ENCODE measurements around the gene SVOPL.
"Not testable (repeated sequence)": the region's sequence is repeated elsewhere in the genome, so short reads cannot be mapped to it uniquely, and the experiment has no call there.

Gene SVOPL

DNA sequence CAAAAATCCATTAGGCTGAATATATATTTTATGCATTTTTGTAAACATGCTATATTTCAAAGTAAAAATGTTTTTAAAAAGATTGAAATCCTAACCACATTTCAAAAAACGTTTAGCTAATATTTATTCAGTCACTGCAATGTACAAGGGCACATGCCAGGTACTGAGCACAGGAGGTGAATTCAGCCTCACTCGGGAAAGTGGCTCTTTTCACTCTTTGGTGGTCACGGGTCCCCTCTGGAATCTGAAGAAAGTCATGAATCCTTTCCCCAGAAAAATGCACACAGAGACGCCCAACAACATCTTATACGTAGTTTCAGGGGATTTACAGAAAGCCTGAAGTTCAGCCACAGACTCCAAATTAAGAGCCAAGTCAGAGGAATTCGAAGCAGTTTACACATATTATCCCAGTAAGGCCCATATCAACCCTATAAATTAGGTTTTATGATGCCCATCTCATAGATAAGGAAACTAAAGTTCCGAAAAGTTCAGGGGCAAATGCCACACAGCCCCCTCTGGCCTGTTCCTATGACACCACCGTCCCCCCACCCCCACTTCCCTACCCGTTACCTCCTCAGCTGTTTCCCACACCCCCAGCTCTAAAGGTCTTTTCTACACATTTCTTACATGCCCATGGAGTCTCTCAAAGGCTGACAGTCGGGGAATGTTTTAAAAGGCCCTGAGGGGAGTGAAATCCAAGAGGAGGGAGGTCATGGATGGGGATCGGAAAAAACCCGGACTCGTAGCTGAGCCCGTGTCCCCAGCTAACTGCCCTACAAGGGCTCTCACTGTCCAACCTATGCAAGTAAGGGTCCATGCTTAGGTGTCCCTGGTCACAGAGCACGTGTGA lies 9.6 kb upstream of the SVOPL start:
- no peak for DNase-seq (ENCODE audit: low read depth)
- no peak overlapping the region for H3K4me3 ChIP-seq (replicated peaks; ENCODE audit: low read depth, low read length)
- TF ChIP-seq, protein P1, sequence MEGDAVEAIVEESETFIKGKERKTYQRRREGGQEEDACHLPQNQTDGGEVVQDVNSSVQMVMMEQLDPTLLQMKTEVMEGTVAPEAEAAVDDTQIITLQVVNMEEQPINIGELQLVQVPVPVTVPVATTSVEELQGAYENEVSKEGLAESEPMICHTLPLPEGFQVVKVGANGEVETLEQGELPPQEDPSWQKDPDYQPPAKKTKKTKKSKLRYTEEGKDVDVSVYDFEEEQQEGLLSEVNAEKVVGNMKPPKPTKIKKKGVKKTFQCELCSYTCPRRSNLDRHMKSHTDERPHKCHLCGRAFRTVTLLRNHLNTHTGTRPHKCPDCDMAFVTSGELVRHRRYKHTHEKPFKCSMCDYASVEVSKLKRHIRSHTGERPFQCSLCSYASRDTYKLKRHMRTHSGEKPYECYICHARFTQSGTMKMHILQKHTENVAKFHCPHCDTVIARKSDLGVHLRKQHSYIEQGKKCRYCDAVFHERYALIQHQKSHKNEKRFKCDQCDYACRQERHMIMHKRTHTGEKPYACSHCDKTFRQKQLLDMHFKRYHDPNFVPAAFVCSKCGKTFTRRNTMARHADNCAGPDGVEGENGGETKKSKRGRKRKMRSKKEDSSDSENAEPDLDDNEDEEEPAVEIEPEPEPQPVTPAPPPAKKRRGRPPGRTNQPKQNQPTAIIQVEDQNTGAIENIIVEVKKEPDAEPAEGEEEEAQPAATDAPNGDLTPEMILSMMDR (IDR thresholded peaks at IDR 0.05; ENCODE audit: low read length, missing control alignments): no peak

DNA sequence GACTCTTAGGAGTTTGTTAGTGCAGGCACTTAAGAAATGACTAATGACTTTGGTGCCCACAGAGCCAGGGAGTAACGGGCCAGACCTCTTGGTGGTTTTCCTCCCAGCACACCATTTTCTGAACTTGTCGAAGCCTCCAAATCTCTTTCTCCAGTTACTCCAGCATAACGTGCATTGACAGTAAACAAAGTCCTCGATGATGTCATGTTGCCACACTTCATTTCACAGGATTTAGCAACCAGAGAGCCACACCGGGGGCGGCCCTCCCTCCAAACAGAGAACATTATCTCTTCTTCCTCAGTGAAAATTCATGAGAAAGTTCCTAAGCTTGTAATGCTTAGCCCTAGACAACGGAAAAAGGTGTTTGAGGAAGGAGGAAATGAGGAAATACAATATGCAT lies 4.0 kb upstream of the SVOPL start:
- TF ChIP-seq, protein P1 (IDR thresholded peaks at IDR 0.05; ENCODE audit: low read length, missing control alignments): no peak
- no peak for DNase-seq (ENCODE audit: low read depth)
- no peak overlapping the region for H3K4me3 ChIP-seq (replicated peaks; ENCODE audit: low read depth, low read length)

DNA sequence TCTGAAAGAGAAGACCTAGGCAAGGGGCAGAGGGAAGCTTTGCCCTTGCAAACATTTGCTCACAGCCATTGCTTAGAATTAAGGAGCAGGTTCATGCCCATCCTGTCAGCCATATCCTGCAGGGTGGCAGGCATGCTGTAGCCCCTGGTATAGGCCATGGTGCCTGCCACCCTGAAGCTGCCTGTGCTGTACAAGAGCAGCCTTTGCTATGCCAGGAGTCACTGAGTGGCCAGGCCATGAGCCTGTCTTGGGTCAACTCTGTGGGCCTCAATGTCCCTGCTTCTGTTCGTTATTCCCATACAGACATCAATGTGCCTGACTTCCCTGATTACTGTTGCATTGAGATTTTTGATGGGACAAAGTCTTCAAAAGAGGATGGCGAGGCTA lies 368 bp upstream of the SVOPL start:
- no peak for DNase-seq (ENCODE audit: low read depth)
- TF ChIP-seq, protein P1 (IDR thresholded peaks at IDR 0.05; ENCODE audit: low read length, missing control alignments): no peak
- no peak overlapping the region for H3K4me3 ChIP-seq (replicated peaks; ENCODE audit: low read depth, low read length)

DNA sequence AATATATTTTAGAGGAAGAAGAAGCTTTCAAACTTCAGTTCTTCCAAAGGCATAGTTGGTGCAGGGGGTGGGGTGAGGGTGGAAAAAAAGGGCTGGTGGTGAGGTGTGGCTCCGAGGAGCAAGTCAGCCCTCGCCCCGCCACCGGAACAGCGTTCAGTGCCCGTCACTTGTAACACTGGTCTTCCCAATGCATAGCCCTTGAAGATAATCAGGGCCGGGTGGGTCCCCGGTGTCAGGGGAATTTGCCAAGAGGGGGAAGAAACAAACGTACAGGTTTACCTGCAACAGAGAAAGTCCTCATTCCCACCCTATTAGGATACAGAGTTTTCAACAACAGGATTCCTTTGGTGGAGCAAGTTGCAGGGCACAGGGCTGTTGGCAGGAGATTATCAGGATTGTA lies 1.5 kb downstream of the SVOPL start:
- TF ChIP-seq, protein P1 (IDR thresholded peaks at IDR 0.05; ENCODE audit: low read length, missing control alignments): no peak
- DNase-seq (ENCODE audit: low read depth): no peak
- H3K4me3 ChIP-seq (replicated peaks; ENCODE audit: low read depth, low read length): no peak overlapping the region

DNA sequence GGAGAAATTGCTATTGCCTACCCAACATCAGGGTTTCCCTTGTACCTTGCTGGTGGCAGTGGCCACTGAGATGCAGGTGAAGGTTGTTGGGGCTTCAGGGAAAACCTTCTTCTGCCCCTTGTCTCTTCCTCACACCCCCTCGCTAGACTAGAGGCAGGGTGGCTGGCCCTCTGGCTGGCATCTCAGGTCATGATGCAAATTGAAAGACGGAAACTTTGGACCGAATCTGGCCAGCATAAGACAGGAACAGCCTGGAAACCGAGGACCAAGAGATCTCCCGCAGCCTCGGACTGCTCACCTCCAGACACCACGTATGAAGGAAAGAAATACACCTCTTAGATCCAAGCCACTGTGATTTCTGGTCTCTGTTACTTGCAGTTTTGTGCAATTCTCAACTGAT lies 2.9 kb downstream of the SVOPL start:
- no peak overlapping the region for H3K4me3 ChIP-seq (replicated peaks; ENCODE audit: low read depth, low read length)
- no peak for DNase-seq (ENCODE audit: low read depth)
- TF ChIP-seq, protein P1 (IDR thresholded peaks at IDR 0.05; ENCODE audit: low read length, missing control alignments): no peak

DNA sequence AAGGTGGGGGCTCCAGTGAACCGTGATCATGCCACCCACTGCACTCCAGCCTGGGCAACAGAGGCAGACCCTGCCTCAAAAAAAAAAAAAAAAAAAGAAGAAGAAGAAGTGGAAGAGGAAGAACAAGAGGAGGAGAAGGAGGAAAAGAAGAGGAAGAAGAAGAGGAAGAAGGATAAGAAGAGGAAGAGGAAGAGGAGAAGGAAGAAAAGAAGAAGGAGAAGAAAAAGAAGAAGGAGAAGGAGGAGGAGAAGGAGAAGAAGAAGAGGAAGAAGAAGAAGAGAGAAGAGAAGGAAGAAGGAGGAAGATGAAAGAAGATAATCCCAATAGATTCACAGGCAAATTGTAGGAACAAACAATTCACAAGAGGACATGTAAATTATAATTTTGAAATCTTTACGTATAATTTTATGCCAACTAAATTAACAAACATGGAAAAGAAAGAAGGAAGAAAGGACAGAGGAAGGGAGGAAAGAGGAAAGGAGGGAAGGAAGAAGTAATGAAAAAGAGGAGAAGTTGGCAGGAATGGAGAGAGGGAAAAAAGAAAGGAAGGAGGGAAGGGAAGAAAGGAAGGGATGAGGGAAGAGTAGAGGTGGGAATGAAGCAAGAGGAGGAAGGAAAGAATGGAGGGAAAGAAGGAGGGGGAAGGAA lies 3.5 kb downstream of the SVOPL start:
- TF ChIP-seq, protein P1 (IDR thresholded peaks at IDR 0.05; ENCODE audit: low read length, missing control alignments): no peak

DNA sequence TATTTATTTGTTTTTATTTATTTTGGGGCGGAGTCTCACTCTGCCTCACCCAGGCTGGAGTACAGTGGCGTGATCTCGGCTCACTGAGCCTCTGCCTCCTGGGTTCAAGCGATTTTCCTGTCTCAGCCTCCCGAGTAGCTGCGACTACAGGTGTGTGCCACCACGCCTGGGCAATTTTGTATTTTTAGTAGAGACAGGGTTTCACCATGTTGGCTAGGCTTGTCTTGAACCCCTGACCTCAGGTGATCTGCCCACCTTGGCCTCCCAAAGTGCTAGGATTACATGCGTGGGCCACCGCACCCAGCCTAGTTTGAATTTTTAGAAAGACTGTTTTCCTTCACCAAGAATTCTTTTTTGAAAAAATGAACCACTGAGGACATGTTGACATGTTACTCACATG lies 5.4 kb downstream of the SVOPL start:
- not testable (repeated sequence) for DNase-seq (ENCODE audit: low read depth)

More for the DNA sequence above, 3.5 kb downstream of the SVOPL start:
- no peak for DNase-seq (ENCODE audit: low read depth)
- no peak overlapping the region for H3K4me3 ChIP-seq (replicated peaks; ENCODE audit: low read depth, low read length)

More for the DNA sequence above, 5.4 kb downstream of the SVOPL start:
- not testable (repeated sequence) for H3K4me3 ChIP-seq (replicated peaks; ENCODE audit: low read depth, low read length)
